Measurements from ENCODE around the gene CDCA5.

Gene CDCA5

DNA sequence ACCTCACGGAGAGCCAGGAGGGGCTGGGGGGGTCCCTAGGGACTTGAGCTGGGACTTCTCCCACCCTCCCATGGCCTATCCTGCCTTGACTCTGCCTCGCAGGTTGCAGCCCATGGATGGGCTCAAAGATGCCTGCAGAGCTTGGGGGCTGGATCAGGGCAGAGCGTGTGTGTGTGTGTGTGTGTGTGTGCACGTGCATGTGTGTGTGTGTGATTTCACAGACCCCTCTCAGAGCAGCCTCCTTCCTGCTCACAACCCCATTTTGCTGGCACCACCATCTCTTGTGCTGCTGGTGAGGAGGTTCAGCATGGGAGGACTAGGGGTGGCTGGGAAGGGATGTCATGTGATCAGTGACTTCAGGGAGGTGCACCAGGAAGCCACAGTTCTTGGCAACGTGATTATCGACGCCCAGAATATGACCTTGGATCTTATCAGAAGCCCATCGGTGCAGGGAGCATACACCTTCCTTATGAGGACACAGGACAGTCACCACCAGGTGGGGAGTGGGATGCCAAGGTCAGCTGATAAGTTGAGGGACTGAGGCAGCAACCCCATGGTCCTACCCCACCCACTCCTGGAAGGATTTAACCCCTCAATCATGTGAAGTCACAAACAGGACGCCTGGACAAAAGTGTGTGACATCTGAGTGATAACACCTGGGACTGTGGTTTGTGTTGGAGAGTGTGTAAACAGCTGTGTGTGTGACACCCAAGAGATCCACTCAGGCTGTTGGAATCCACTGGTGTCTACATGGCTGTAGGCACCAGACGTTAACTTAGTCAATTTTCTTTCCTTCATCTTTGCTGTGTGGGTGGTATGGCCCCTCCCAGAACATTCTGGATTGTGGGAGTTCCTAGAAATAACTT, 23.6 kb downstream of the CDCA5 start:
- H3F3A ChIP-seq (ENCODE audit: insufficient read depth, low read length), result no peaks in the 10 kb centered on the region
- H3K9me3 ChIP-seq (ENCODE audit: low read length), result no peaks in the 10 kb centered on the region
- no peak for TF ChIP-seq EZH2 (IDR thresholded peaks at IDR 0.05; ENCODE audit: borderline replicate concordance, low read length)
- TF ChIP-seq, protein P1, sequence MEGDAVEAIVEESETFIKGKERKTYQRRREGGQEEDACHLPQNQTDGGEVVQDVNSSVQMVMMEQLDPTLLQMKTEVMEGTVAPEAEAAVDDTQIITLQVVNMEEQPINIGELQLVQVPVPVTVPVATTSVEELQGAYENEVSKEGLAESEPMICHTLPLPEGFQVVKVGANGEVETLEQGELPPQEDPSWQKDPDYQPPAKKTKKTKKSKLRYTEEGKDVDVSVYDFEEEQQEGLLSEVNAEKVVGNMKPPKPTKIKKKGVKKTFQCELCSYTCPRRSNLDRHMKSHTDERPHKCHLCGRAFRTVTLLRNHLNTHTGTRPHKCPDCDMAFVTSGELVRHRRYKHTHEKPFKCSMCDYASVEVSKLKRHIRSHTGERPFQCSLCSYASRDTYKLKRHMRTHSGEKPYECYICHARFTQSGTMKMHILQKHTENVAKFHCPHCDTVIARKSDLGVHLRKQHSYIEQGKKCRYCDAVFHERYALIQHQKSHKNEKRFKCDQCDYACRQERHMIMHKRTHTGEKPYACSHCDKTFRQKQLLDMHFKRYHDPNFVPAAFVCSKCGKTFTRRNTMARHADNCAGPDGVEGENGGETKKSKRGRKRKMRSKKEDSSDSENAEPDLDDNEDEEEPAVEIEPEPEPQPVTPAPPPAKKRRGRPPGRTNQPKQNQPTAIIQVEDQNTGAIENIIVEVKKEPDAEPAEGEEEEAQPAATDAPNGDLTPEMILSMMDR (IDR thresholded peaks at IDR 0.05; ENCODE audit: low read length), result no peak
- peaks cover 6% of the 10 kb centered on the region for H3K4me1 ChIP-seq (ENCODE audit: insufficient read depth, low read length, severe bottlenecking)
- H3K27me3 ChIP-seq (ENCODE audit: insufficient read depth, low read length), result no peaks in the 10 kb centered on the region
- H3K9me2 ChIP-seq (ENCODE audit: low read depth, low read length), result no peaks in the 10 kb centered on the region
- H4K20me1 ChIP-seq (ENCODE audit: insufficient read depth, low read length), result no peaks in the 10 kb centered on the region
- no peaks in the 10 kb centered on the region for H3K36me3 ChIP-seq (ENCODE audit: insufficient read depth, low read length)
- no peak overlapping the region for H2AFZ ChIP-seq (ENCODE audit: low read length)
- no peak overlapping the region for H3K4me2 ChIP-seq (ENCODE audit: low read length)
- no peak overlapping the region for H3K27ac ChIP-seq (ENCODE audit: low read depth, low read length, poor library complexity, severe bottlenecking)
- H3K4me3 ChIP-seq (ENCODE audit: low read depth, low read length, poor library complexity, severe bottlenecking), result no peak overlapping the region
- no peaks in the 10 kb centered on the region for H3K79me2 ChIP-seq (ENCODE audit: insufficient read depth, low read length)
- H3K9ac ChIP-seq (ENCODE audit: low read length), result no peak overlapping the region

DNA sequence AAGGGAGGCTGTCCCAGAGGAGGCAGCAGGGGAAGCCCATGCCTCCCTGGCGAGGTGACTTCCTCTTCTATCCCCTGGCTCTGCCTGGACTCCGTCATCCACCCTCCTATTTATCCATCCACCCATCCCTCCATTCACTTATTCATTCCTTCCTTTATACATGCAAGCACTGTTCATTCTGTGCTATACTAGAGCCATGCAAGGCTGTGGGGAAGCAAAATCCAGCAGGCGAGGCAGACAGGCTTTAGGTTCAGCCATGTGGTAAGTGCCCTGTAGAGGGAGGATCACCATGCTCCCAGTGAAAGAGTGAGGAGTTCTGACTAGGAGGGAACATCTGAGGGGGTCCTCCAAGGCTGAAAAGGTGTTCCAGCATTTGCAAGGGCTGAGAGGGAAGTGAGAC, 24.3 kb downstream of the CDCA5 start:
- Histone ChIP-seq H2AFZ (ENCODE audit: low read length) (no peak overlapping the region), H3K27me3 (ENCODE audit: insufficient read depth, low read length) (no peaks in the 10 kb centered on the region), H3K4me1 (ENCODE audit: insufficient read depth, low read length, severe bottlenecking) (peaks cover 7% of the 10 kb centered on the region), H3K27ac (ENCODE audit: low read depth, low read length, poor library complexity, severe bottlenecking) (no peak overlapping the region), H3K9ac (ENCODE audit: low read length) (no peak overlapping the region), H3K36me3 (ENCODE audit: insufficient read depth, low read length) (no peaks in the 10 kb centered on the region), H3K79me2 (ENCODE audit: insufficient read depth, low read length) (no peaks in the 10 kb centered on the region), H3K4me2 (ENCODE audit: low read length) (no peak overlapping the region), H3F3A (ENCODE audit: insufficient read depth, low read length) (no peaks in the 10 kb centered on the region), H3K4me3 (ENCODE audit: low read depth, low read length, poor library complexity, severe bottlenecking) (no peak overlapping the region), H4K20me1 (ENCODE audit: insufficient read depth, low read length) (no peaks in the 10 kb centered on the region), H3K9me2 (ENCODE audit: low read depth, low read length) (no peaks in the 10 kb centered on the region), H3K9me3 (ENCODE audit: low read length) (no peaks in the 10 kb centered on the region)
- TF ChIP-seq, protein P1 (IDR thresholded peaks at IDR 0.05; ENCODE audit: low read length), result no peak
- no peak for TF ChIP-seq EZH2 (IDR thresholded peaks at IDR 0.05; ENCODE audit: borderline replicate concordance, low read length)

DNA sequence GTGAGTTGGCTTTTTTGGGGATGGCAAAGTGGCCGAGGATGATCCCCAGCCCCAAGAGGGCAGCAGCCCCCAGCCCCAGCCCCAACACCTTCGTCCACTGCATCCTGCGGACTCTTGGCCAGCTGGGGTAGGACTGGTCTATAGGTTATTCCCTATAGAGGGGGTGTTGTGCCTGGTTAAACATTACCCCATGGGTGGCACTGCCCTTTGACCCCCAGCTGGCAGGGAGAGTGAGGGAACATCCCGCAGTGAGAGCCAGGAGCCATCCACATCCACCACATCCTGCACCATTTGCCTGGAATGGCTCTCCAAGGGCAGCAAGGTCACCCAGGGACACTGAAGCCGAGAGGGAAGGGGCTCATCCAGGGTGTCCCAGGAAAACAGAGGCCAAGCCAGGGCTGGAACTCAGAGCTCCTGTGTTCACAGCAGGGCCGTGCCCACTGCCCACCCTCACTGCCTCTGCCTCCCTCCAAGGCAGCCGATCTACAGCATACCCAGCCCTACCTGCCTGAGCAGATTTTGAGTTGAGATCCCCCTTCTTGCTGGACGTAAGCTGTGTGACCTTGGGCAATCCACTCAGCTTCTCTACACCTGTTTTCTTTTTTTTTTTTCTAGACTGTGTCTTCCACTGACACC, 25.3 kb downstream of the CDCA5 start, which contains the start of gene NAALADL1:
Gene NAALADL1 (minus strand): TSS at position 135 of the 636 bp plus-strand sequence. CDS start 32 bp downstream, at position 103.
- Histone ChIP-seq H3K4me1 (ENCODE audit: insufficient read depth, low read length, severe bottlenecking) (peaks cover 16% of the 10 kb centered on the region), H3K79me2 (ENCODE audit: insufficient read depth, low read length) (no peaks in the 10 kb centered on the region), H3K4me3 (ENCODE audit: low read depth, low read length, poor library complexity, severe bottlenecking) (no peak within 1 kb of the TSS), H3K9me3 (ENCODE audit: low read length) (no peaks in the 10 kb centered on the region), H3K9ac (ENCODE audit: low read length) (no peak within 1 kb of the TSS), H3K27me3 (ENCODE audit: insufficient read depth, low read length) (no peaks in the 10 kb centered on the region), H3K36me3 (ENCODE audit: insufficient read depth, low read length) (no peaks in the 10 kb centered on the region), H3K27ac (ENCODE audit: low read depth, low read length, poor library complexity, severe bottlenecking) (no peak within 1 kb of the TSS), H3K4me2 (ENCODE audit: low read length) (no peak within 1 kb of the TSS), H3K9me2 (ENCODE audit: low read depth, low read length) (no peaks in the 10 kb centered on the region), H3F3A (ENCODE audit: insufficient read depth, low read length) (no peaks in the 10 kb centered on the region), H2AFZ (ENCODE audit: low read length) (no peak within 1 kb of the TSS), H4K20me1 (ENCODE audit: insufficient read depth, low read length) (no peaks in the 10 kb centered on the region)
- no peak for TF ChIP-seq EZH2 (IDR thresholded peaks at IDR 0.05; ENCODE audit: borderline replicate concordance, low read length)
- TF ChIP-seq, protein P1 (IDR thresholded peaks at IDR 0.05; ENCODE audit: low read length), result no peak

All from OCI-LY1 (cell line).